ENCODE data around the gene PIK3C2G.

- no peak for TF ChIP-seq CTCF (IDR thresholded peaks at IDR 0.05)
- no peak for TF ChIP-seq POLR2A (IDR thresholded peaks at IDR 0.05)
Measured at GRCh38 chr12:18651525-18651924, 390.2 kb downstream of the PIK3C2G start.

Data from lower leg skin (tissue), 3 donors.